RKO (cell line): ENCODE measurements around the gene CCDC134.
"Not testable (repeated sequence)": the region's sequence is repeated elsewhere in the genome, so short reads cannot be mapped to it uniquely, and the experiment has no call there.

ENCODE experiments used
- DNase-seq: peaks from one replicate; pipeline ENCODE4 v3.0.0-alpha.2; 2016; ENCODE audit warnings: low spot score

Gene CCDC134

GRCh38 chr22:41844513-41844912, 44.0 kb downstream of the CCDC134 start:
- DNase-seq, result no peak

DNA sequence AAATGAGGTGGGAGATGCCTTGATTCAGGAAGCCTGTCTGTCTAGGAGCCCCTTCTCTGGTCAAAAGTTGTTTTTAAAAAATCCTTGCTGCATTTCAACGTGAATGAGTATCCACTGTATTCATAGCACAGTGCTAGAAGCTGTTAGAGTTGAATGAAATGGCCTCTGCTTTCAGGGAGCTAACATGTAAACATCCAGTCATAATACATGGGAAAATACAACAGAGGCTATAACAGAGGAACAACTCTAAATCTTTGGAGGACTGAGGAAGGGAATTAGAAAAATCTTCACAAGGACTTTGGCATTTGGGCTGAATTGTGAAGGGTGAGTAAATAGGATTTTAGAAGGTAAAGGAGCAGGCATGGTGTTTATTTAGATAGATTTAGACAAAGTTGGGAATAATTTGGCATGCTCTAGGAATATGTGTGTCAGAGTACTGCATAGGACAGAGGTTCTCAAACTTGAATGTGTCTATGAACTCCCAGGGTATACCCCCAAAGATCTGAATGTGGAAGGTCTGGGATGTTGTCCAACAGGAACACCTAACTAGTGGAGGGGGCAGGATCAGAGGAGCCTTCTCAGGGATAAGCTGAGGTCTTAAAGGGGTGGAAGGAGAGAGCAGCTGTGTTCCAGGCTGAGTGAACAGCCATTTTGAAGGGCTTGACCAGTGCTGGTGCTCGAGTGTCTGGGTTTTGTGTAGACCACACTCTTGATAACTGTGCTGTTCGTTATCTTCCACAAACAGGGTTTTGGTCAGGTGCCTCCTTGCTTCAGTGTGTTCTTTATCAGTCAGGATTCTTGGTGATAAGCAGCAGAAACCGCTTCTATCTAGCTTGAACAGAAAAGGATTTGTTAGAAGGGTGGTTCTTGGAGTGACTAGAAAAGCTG, 45.1 kb downstream of the CCDC134 start:
- no peak for DNase-seq

DNA sequence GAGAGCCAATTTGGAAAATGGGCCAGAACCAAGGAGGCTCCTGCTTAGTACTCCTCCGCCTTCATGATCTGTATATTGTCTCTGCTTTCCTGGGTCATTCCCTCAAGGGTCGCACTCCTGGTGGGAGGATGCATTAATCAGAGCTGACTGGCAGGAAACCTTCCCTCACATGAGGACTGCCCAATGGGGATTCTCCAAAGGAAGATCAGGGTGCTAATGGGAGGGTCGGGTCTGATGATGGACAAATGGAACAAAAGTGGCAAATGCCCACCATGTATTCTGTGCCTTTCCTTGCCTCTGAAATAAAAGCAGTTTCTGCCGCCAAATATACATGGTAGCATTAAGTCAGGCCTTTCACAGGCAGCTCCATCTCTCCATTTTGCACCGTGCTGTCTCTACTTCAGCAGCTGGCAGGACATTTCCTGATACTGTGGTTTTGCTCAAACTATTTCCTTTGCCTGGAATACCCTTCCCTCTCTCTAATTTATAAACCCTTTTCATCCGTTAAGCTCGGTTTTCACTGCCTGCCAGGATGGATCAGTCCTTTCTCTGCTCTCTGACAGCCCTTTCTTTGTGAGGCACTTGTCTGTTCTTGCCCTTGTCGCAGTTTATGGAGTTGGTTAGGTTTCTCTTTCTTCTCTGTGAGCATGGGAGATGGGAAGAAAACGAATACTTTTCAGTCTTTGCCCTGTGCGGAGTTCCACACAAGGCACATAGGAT, 45.9 kb downstream of the CCDC134 start:
- no peak for DNase-seq

DNA sequence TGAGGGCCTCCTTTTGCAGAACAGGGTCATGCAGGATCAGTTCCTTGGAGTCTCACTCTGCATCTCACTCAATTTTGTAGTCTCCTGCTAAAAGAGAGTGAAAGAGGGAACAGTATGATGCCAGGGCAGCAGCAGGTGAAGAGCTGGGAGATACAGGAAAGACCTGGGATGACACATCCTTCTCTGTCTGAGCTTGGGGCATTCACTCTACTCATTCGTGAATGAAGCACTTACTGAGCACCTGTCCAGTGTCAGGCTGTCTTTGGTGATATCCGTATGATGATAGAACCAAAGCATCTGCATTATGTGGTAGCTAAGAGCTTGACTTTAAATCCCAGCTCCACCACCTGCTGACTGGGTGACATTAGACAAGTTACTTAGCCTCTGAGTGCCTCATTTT, 46.8 kb downstream of the CCDC134 start:
- DNase-seq, result no peak

- DNase-seq, result no peak
Measured at GRCh38 chr22:41848468-41848867, 48.0 kb downstream of the CCDC134 start.

DNA sequence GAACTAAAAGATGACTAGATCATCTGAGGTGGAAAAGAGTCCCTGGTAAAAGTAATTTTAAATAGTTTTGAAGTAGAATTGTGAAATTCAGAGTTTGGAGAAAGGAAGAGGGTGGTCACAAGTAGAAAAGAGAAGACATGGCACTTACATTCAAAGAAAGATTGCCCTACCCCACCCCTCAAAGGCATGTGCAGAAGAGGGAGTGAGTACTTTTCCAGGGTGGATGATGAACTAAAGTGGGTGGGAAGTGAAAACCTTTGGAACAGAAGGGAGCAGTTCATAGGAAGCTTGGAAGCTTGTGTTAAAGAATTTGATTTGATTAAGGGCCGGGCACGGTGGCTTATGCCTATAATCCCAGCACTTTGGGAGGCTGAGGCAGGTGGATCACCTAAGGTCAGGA, 56.0 kb downstream of the CCDC134 start:
- no peak for DNase-seq

- DNase-seq, result peak; percentile 77
Measured at GRCh38 chr22:41857155-41857859, 56.8 kb downstream of the CCDC134 start.

DNA sequence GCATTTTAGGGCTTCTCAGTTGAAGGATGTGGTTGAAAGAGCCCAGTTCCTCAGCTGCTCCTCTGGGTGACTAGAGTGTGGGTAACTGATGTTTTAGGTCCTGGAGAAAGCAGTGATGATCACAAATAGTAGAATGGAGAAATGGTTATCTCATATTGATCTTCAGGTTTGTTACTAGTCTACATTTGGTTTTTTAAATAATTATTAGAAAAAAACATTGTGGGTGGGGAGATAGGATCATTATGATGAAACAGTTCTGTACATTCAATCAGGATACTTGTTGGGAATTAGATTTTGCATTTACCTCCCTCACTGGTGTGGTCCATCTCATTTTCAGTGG, 57.4 kb downstream of the CCDC134 start:
- no peak for DNase-seq

- DNase-seq, result no peak
Measured at GRCh38 chr22:41862160-41862529, 61.7 kb downstream of the CCDC134 start.

- DNase-seq, result no peak
Measured at GRCh38 chr22:41862530-41863266, 62.2 kb downstream of the CCDC134 start.

DNA sequence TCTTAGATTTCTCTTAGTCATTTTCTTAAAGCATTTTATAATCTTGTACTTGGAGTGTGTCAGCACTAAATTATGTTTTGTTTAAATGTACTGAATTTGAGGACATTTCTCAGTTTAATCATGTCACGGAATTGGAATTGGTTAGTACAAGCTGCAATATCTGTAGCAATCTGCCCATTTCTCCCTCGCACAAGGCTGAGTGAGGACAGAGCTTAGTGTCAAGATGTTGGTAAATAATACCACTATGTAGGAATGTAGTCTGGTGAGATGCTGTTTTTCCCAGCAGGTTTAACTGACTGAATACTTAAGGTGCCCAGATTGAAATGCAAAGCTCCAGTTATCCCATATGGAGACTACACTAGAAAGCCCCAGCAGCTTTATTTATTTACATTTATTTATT, 63.0 kb downstream of the CCDC134 start:
- DNase-seq, result no peak

GRCh38 chr22:41868556-41868955, 68.1 kb downstream of the CCDC134 start:
- DNase-seq, result no peak

GRCh38 chr22:41870081-41870480, 69.6 kb downstream of the CCDC134 start:
- DNase-seq, result not testable (repeated sequence)

- DNase-seq, result no peak
Measured at GRCh38 chr22:41870786-41871185, 70.3 kb downstream of the CCDC134 start.

DNA sequence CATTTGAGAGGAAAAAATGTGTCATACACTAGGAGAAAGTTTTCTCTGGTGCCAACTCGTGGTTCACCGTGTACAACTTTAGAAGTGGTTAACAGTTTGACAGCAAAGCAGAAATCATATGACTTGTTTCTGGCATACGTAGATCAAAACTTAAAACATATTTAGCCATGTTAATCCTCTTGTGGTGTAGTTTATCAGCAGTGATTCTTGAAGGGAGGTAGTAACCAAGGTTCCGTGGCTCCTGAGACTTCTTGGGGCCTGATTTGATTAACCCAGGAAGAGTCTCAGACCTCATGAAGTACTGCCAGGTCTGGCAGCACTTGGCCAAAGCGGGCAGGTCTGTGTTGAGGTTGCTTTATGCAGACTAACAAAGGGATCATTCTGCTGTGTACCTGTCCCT, 72.9 kb downstream of the CCDC134 start:
- DNase-seq, result no peak

DNA sequence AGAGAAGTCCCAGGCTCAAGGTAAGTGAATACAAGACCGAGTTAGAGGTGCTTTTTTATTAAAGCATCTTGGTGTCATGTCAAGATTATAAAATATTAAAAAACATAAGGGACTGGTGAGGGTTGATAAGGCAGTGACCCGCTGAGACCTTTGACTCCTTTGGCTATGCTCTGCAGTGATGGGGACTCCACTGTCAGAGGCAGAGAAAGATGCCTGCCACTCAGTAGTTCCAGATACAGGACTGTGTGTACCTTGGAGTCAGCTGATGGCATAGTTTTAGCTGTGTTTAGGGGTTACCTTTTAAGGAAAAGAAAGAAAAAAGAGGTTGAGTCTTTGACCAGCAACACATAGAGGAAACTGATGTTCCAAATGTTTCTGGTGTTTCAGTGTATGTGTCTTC, 73.6 kb downstream of the CCDC134 start:
- DNase-seq, result no peak

- DNase-seq, result no peak
Measured at GRCh38 chr22:41875531-41876270, 75.2 kb downstream of the CCDC134 start.
